ENCODE measurements around the gene ABCD4.

The ABCD4 gene

DNA sequence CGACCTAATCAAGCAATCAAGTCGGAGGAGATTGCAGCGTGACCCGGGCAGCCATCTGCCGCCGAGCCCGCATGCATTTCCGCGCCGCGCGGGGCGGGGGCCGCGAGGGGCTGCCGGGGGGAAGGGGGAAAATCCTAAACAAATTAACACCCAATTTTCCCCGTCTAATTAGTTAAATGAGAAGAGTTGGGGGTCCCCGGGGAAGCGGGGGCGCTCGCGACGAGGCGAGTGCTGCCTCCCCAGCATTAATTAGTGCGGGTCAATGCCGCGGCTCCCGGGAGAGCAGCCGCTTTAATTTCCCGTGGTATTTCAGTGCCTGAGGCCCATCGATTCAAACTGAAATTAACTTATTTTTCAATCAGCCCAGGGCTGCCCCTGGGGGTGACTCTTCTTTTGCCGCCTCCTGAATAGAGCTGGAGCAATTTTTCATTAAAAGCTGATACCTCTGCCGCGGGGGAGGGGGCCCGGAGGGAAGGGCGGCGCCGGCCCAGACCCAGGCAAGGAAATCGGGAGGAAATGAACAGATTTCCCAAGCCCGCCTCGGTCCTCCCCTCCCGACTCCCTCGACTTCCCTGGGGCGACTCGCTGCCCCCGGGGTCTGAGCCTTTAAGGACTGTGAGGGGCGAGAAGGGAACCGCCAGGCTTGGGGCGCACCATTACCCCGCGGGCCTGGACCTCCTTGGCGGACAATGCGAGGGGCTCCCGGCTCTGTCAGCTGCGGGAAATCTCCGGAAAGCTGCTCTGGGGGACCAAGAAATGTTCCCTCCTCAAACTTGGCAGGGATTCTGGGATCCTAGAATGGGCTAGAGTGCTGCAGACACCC is 44.6 kb downstream of the ABCD4 start:
- no peak for DNase-seq

GRCh38 chr14:74257078-74257940 is 45.4 kb downstream of the ABCD4 start:
- DNase-seq, result peak; percentile 52

- DNase-seq, result no peak
These were observed 47.5 kb downstream of the ABCD4 start for GRCh38 chr14:74255281-74255680.

- DNase-seq, result no peak
These were observed 53.0 kb downstream of the ABCD4 start for GRCh38 chr14:74249433-74250375.

GRCh38 chr14:74248017-74248416 is 54.7 kb downstream of the ABCD4 start:
- peak; percentile 18 for DNase-seq

DNA sequence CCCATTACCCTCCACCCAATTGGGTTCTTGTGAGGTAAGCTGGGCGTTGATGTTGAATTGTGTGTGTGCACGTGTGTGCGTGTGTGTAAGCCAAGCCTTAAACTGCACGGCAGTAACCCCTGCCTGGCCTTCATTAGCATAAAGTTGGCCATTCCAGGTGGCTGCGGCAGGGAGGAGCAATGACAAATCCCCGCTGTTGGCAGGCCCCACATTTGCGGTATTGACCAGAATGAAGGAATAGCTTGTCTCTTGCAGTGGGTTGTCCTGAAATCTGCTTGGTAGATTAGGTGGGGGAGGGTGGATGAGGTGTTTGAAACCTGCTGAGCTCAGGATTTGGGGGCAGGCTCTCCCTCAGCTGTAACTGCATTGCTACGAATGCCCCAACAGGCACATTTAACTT is 56.2 kb downstream of the ABCD4 start:
- no peak for DNase-seq

- no peak for DNase-seq
These were observed 57.4 kb downstream of the ABCD4 start for GRCh38 chr14:74245292-74245691.

GRCh38 chr14:74244115-74244514 is 58.6 kb downstream of the ABCD4 start:
- DNase-seq, result no peak

GRCh38 chr14:74243051-74243450 is 59.7 kb downstream of the ABCD4 start:
- DNase-seq, result no peak

- DNase-seq, result no peak
These were observed 60.0 kb downstream of the ABCD4 start for GRCh38 chr14:74242780-74243042.

DNA sequence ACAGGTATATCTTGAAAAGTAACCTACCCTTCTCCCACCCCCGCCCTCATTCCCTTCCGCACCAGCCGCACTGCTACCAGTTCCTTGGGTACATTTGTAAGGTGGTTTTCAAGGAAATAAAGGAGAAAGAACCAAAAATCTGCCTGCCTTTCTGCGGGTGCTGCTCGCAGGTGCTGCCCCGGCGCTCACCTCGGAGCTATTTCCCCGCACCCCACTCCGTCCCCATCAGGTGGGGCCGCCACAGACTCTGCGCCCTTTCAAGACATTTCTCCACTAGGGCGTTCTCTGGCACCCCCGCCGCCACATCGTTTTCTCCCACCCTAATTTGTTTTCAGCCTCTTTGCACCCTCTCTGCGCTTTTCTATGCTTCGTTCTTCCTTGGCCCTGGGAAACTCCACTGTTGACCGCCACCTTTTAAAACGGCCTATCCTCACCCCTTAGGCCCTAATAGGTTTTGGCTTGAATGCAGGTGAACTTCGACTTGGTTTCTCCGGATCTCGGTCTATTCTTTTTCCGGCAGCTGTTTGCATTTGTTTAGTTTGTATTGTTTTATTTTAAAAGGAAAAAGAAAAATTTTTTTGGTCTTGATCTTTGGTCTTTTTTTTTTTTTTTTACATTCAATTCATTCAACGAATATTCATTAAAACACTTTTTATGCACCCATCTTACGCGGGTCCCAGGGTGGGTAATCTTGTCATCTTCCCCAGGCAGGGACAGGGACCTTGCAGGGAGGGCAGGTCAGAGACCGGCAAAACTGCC is 60.5 kb downstream of the ABCD4 start:
- no peak for DNase-seq

DNA sequence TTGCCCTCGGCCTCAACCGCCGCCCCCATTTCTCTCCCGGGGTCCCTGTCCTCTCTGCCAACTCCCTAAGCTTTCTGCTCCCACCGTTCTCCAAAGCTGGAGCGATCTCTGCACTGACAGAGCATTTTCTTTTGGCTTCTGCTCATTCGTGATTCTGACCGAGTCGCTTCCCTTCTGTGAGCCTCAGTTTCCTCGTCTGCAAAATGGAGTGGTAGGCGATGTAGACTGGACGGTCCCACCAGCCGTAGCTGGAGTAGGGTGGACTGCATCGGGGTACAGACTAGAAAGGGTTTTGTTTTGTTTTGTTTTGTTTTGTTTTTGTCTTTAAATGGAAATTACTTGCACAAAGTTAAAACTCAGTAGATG is 61.1 kb downstream of the ABCD4 start:
- DNase-seq, result no peak

- no peak for DNase-seq
These were observed 61.7 kb downstream of the ABCD4 start for GRCh38 chr14:74240794-74241651.

DNA sequence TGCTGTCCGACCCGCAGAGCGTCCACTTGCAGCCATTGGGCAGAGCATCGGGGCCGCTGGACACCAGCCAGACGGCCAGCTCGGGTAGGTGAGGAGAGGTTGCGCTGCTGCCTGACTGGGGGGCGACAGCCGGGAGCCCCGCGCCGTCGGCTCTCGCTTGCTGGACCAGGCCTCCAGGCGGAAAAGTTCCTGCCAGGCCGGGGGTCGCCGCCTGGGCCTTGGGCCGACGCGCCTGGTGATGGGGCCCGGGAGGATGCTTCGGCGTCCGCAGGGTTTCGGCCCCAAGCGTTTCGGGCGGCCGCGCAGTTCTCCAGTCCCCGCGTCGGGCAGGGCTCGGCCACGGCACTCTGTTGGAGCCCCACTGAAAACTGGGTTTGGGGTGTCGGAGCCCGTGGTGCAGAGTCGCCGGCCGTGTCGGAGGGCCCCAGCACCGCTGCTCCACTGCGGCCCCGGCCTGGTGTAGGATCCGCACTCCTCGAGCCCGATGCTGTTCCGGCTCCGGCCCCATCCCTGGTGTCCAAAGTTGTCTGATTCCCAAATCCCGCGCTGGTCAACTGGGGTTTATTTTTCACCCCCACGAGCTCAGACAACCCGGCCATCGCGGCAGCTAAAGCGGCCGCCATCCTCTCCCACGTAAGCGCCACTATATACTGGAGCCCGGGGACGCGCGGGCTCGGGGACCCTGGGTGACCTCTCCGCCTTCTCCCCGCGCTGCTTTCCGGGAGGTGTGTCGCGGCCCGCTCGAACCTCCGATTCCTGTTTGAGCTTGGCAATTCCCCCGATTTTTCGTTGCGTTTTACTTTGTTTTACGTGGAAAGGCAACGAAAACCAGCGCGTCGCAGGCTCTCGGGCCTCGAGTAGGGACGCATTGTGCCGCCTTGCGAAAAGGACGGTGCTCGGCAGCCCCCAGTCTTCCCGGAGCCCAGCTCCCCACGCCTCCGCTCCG is 62.6 kb downstream of the ABCD4 start:
- no peak for DNase-seq

DNA sequence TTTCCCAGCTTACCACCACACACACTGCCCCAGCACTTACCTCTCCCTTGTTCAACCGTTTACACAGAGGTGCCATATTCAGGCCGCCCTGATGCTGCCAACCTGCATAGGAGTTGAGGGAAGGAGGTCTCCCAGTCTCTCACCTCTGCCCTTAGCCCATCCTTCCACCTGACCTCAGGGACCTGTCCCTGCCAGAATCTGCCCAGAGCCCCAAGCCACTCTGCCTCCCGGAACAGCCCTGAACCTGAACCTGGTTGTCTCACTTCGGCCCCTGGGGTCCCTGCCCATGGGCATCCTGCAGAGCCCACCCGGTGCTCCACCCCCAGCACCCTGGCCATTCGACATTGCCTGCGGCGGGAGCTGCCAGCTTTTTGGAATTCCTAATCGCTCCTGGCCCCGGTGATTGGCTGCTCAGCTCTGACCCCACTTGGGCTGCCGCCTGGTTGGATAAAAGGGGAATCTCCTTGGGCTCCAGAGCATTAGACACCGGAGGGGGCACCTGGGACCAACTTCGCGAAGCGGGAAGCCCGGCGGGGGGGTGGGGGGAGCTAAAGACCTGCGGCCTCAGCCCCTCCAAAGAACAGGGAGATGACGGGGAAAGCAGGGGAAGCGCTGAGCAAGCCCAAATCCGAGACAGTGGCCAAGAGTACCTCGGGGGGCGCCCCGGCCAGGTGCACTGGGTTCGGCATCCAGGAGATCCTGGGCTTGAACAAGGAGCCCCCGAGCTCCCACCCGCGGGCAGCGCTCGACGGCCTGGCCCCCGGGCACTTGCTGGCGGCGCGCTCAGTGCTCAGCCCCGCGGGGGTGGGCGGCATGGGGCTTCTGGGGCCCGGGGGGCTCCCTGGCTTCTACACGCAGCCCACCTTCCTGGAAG is 63.5 kb downstream of the ABCD4 start, which contains the start of gene VSX2:
VSX2 (plus strand) TSS at position 476 of the 874 bp plus-strand sequence; CDS start at position 589, 113 bp downstream.
- DNase-seq, result no peak

GRCh38 chr14:74237441-74237840 is 65.3 kb downstream of the ABCD4 start:
- DNase-seq, result no peak
